ENCODE data around the gene RPL41. TPM values are rescaled to one million over a fixed set of nuclear protein-coding genes. Genes with fewer than 3 reads are reported as not detected.

Gene RPL41
- polyA plus RNA-seq, 1 of the 3 experiments (the other 2 are of a cell fraction): 12,464 TPM

GRCh38 chr12:56152756-56153677 lies 36.6 kb downstream of the RPL41 start:
- Histone ChIP-seq H3K79me2 (ENCODE audit: insufficient read depth) (peaks cover 34% of the 10 kb centered on the region), H3K9ac (peak overlapping the region; percentile 82), H3K4me2 (peak overlapping the region; percentile 95), H4K20me1 (ENCODE audit: insufficient read depth) (no peaks in the 10 kb centered on the region), H3K4me3 (ENCODE audit: low read depth in 2 of 2, low read length in 1 of 2) (peak overlapping the region; percentile 62 to 87), H3K36me3 (replicated peaks in 1 of 2; ENCODE audit: control insufficient read depth in 1 of 2, insufficient read depth in 2 of 2, low read length in 1 of 2) (peaks cover 6 to 9% of the 10 kb centered on the region in 2 experiments), H3K9me3 (no peaks in the 10 kb centered on the region), H3K27me3 (ENCODE audit: insufficient read depth) (no peaks in the 10 kb centered on the region), H3K9me2 (no peaks in the 10 kb centered on the region), H2AFZ (ENCODE audit: low read depth) (no peak overlapping the region; the same call in 1 of the 2 replicates), H3K27ac (ENCODE audit: low read depth in 2 of 2, low read length in 1 of 2) (peak overlapping the region; percentile 54 to 85; a peak in 3 of 4 replicates), H3K4me1 (ENCODE audit: control insufficient read depth in 1 of 2, insufficient read depth in 2 of 2, low read depth in 1 of 2, low read length in 1 of 2) (peaks cover 23 to 25% of the 10 kb centered on the region in 2 experiments; a peak in 3 of 4 replicates), H3F3A (replicated peaks; ENCODE audit: insufficient read depth) (peaks cover 25% of the 10 kb centered on the region)
- peak; percentile 48 for DNase-seq
- TF ChIP-seq JUND (IDR thresholded peaks at IDR 0.05): no peak
- no peak for TF ChIP-seq CHD2 (IDR thresholded peaks at IDR 0.05; ENCODE audit: low read length, partially characterized antibody)
- no peak for TF ChIP-seq RAD21 (IDR thresholded peaks at IDR 0.05; ENCODE audit: low read length)
- no peak for TF ChIP-seq TEAD4 (IDR thresholded peaks at IDR 0.05; ENCODE audit: borderline replicate concordance, insufficient read depth)
- no peak for TF ChIP-seq ZBTB33 (IDR thresholded peaks at IDR 0.05; ENCODE audit: borderline replicate concordance, low read depth)
- no peak for TF ChIP-seq EZH2phosphoT487 (IDR thresholded peaks at IDR 0.05; ENCODE audit: borderline replicate concordance, low read depth)
- TF ChIP-seq YY1 (IDR thresholded peaks at IDR 0.05; ENCODE audit: low read depth): no peak
- no peak for TF ChIP-seq REST (IDR thresholded peaks at IDR 0.05; ENCODE audit: low read depth, low read length)
- no peak for TF ChIP-seq FOSL2 (IDR thresholded peaks at IDR 0.05; ENCODE audit: borderline replicate concordance, low read depth)
- 6% methylated on average over 8 of the region's 8 CpGs for WGBS (ENCODE audit: low lambda C conversion rate)
- POLR2A ChIA-PET: no interaction called here
- CTCF ChIA-PET: interaction anchor here (1.4 to 2.4 kb wide), 2 partner anchors 24 to 37 kb away, joined by 6 to 14 read pairs; partner anchors contain the start of gene SMARCC2
